Measurements from ENCODE around the gene MAP9. TPM values are rescaled to one million over a fixed set of nuclear protein-coding genes. Genes with fewer than 3 reads are reported as not detected.

MAP9 gene
- polyA plus RNA-seq, 3 donors, result 0.01 TPM; not detected in 2

- no peaks in the 10 kb centered on the region for H3K4me1 Mint-ChIP-seq
- H3K4me1 ChIP-seq (ENCODE audit: control insufficient read depth in 1 of 2, insufficient read depth in 2 of 2, low read length in 2 of 2), result no peaks in the 10 kb centered on the region
- H3K4me2 ChIP-seq (replicated peaks; ENCODE audit: extremely low read depth, low read length, poor library complexity, severe bottlenecking), result no peak overlapping the region
- H3K79me2 ChIP-seq (ENCODE audit: insufficient read depth, low read length), result no peaks in the 10 kb centered on the region
- no peak overlapping the region for H3K9ac ChIP-seq (ENCODE audit: insufficient read depth, low read length, poor library complexity, severe bottlenecking)
- H3K36me3 Mint-ChIP-seq, result no peaks in the 10 kb centered on the region
- H3K9me3 Mint-ChIP-seq, result peaks cover 0 to 3% (median 0%) of the 10 kb centered on the region in 7 donors
- peaks cover 0 to 1% (median 0%) of the 10 kb centered on the region in 3 donors for H3K27me3 Mint-ChIP-seq (ENCODE audit: low read depth in 3 of 3)
- no peaks in the 10 kb centered on the region for H4K20me1 ChIP-seq (ENCODE audit: insufficient read depth, low read length)
- H3K36me3 ChIP-seq (replicated peaks in 1 of 2; ENCODE audit: control insufficient read depth in 1 of 2, insufficient read depth in 2 of 2, low read length in 2 of 2), result no peaks in the 10 kb centered on the region
- no peak overlapping the region for H3K27ac ChIP-seq (ENCODE audit: low read depth in 1 of 2, low read length in 2 of 2)
- no peaks in the 10 kb centered on the region for H3K27me3 ChIP-seq (ENCODE audit: control insufficient read depth in 2 of 2, insufficient read depth in 2 of 2, low read length in 2 of 2)
- no peak overlapping the region for H3K4me3 Mint-ChIP-seq
- no peak overlapping the region for H3K27ac Mint-ChIP-seq
- no peak overlapping the region for H2AFZ ChIP-seq (ENCODE audit: insufficient read depth, low read depth, low read length, poor library complexity, severe bottlenecking)
- H3K9me3 ChIP-seq (replicated peaks in 1 of 2; ENCODE audit: control insufficient read depth in 1 of 2, insufficient read depth in 1 of 2, low read length in 2 of 2), result no peaks in the 10 kb centered on the region
- no peak overlapping the region for H3K4me3 ChIP-seq (replicated peaks in 1 of 3; ENCODE audit: low read depth in 2 of 3, low read length in 3 of 3)
- TF ChIP-seq CTCF (IDR thresholded peaks at IDR 0.05), result no peak
- DNase-seq, result no peak
- intact Hi-C loops (cut with micrococcal nuclease), result no loop called here
- 95% methylated on average over 3 of the region's 4 CpGs for WGBS (ENCODE audit: insufficient coverage)
Measured at GRCh38 chr4:155307731-155308277, 69.0 kb downstream of the MAP9 start.

- no peak overlapping the region for H3K4me3 Mint-ChIP-seq
- 87% methylated on average over 6 of the region's 7 CpGs for WGBS (ENCODE audit: insufficient coverage)
- H3K4me2 ChIP-seq (replicated peaks; ENCODE audit: extremely low read depth, low read length, poor library complexity, severe bottlenecking), result no peak overlapping the region
- no peaks in the 10 kb centered on the region for H3K36me3 ChIP-seq (replicated peaks in 1 of 2; ENCODE audit: control insufficient read depth in 1 of 2, insufficient read depth in 2 of 2, low read length in 2 of 2)
- no peaks in the 10 kb centered on the region for H3K27me3 ChIP-seq (ENCODE audit: control insufficient read depth in 2 of 2, insufficient read depth in 2 of 2, low read length in 2 of 2)
- no peaks in the 10 kb centered on the region for H3K9me3 ChIP-seq (replicated peaks in 1 of 2; ENCODE audit: control insufficient read depth in 1 of 2, insufficient read depth in 1 of 2, low read length in 2 of 2)
- H3K27ac Mint-ChIP-seq, result no peak overlapping the region
- no peak overlapping the region for H2AFZ ChIP-seq (ENCODE audit: insufficient read depth, low read depth, low read length, poor library complexity, severe bottlenecking)
- intact Hi-C loops (cut with micrococcal nuclease), result no loop called here
- no peaks in the 10 kb centered on the region for H3K79me2 ChIP-seq (ENCODE audit: insufficient read depth, low read length)
- H3K9me3 Mint-ChIP-seq, result peaks cover 0 to 8% (median 0%) of the 10 kb centered on the region in 7 donors
- no peaks in the 10 kb centered on the region for H3K4me1 ChIP-seq (ENCODE audit: control insufficient read depth in 1 of 2, insufficient read depth in 2 of 2, low read length in 2 of 2)
- no peak for TF ChIP-seq CTCF (IDR thresholded peaks at IDR 0.05)
- H3K36me3 Mint-ChIP-seq, result no peaks in the 10 kb centered on the region
- H3K4me1 Mint-ChIP-seq, result no peaks in the 10 kb centered on the region
- H3K9ac ChIP-seq (ENCODE audit: insufficient read depth, low read length, poor library complexity, severe bottlenecking), result no peak overlapping the region
- H3K4me3 ChIP-seq (replicated peaks in 1 of 3; ENCODE audit: low read depth in 2 of 3, low read length in 3 of 3), result no peak overlapping the region
- no peaks in the 10 kb centered on the region for H4K20me1 ChIP-seq (ENCODE audit: insufficient read depth, low read length)
- no peak for DNase-seq
- no peak overlapping the region for H3K27ac ChIP-seq (ENCODE audit: low read depth in 1 of 2, low read length in 2 of 2)
- H3K27me3 Mint-ChIP-seq (ENCODE audit: low read depth in 3 of 3), result peaks cover 0 to 1% (median 0%) of the 10 kb centered on the region in 3 donors
Measured at GRCh38 chr4:155305619-155306018, 71.1 kb downstream of the MAP9 start.

Data from CD14-positive monocyte (primary cell).